ENCODE results near the gene FKBP4.

GRCh38 chr12:2779281-2779680, 15.5 kb upstream of the FKBP4 start:
- TF ChIP-seq CTCF (IDR thresholded peaks at IDR 0.05) = no peak
- TF ChIP-seq POLR2A (IDR thresholded peaks at IDR 0.05) = no peak

Data from adrenal gland (tissue), 5 donors.